Karpas-422 (cell line): ENCODE measurements around the gene TMEM205. TPM values are rescaled to one million over a fixed set of nuclear protein-coding genes. Genes with fewer than 3 reads are reported as not detected.

Experiments
- DNase-seq: peaks from one replicate; pipeline ENCODE4 v3.0.0-alpha.2; 2015
- H2AFZ ChIP-seq: fragments of 200-600 bp; sonication (generic); 2 replicates; pipeline ENCODE4 v1.6.1; 2014; ENCODE audit warnings: antibody characterized with exemption, low read length, mixed read lengths
- H3K27ac ChIP-seq: fragments of 200-600 bp; sonication (generic); 2 replicates; pipeline ENCODE4 v1.5.1; 2014; ENCODE audit warnings: mild to moderate bottlenecking, low read length, moderate library complexity
- H3K27me3 ChIP-seq: fragments of 200-600 bp; sonication (generic); 2 replicates; pipeline ENCODE4 v1.6.1; 2014; ENCODE audit warnings: low read length, mixed read lengths
- H3K36me3 ChIP-seq: fragments of 200-600 bp; sonication (generic); 2 replicates; pipeline ENCODE4 v1.6.1; 2014; ENCODE audit warnings: low read length, mixed read lengths; ENCODE audit not compliant: insufficient read depth
- H3K4me1 ChIP-seq: fragments of 200-600 bp; sonication (generic); 2 replicates; pipeline ENCODE4 v1.6.1; 2014; ENCODE audit warnings: mild to moderate bottlenecking, low read length, mixed read lengths
- H3K4me2 ChIP-seq: fragments of 200-600 bp; sonication (generic); 2 replicates; pipeline ENCODE4 v1.6.1; 2014; ENCODE audit warnings: low read length, low read depth, mild to moderate bottlenecking; ENCODE audit not compliant: poor library complexity, severe bottlenecking
- H3K4me3 ChIP-seq: fragments of 200-600 bp; sonication (generic); 2 replicates; pipeline ENCODE4 v1.5.1; 2014; ENCODE audit warnings: mild to moderate bottlenecking, antibody characterized with exemption, low read length, mixed read lengths
- H3K79me2 ChIP-seq: fragments of 200-600 bp; sonication (generic); 2 replicates; pipeline ENCODE4 v1.6.1; 2014; ENCODE audit warnings: mild to moderate bottlenecking, low read length, mixed read lengths
- H3K9ac ChIP-seq: fragments of 200-600 bp; sonication (generic); 2 replicates; pipeline ENCODE4 v1.6.0; 2014; ENCODE audit warnings: low read length
- H3K9me2 ChIP-seq: fragments of 200-600 bp; sonication (generic), shearing (Covaris generic); replicated peaks from 2 replicates; pipeline ENCODE4 v1.6.0; 2014; ENCODE audit warnings: mild to moderate bottlenecking, low read length, moderate library complexity; ENCODE audit not compliant: insufficient read depth
- H3K9me3 ChIP-seq: fragments of 300-700, 200-600 bp; sonication (generic); 2 replicates; pipeline ENCODE4 v1.6.1; 2014; ENCODE audit warnings: low read length, mixed read lengths
- H4K20me1 ChIP-seq: fragments of 200-600 bp; sonication (generic); 2 replicates; pipeline ENCODE4 v1.6.1; 2014; ENCODE audit warnings: mild to moderate bottlenecking, antibody characterized with exemption, low read length, low read depth; ENCODE audit not compliant: insufficient read depth
- total RNA-seq: library from RNA; depleted of rRNA; stranded (reverse); fragments of >200 nt; shearing (Covaris generic); gene quantifications from 2 replicates; pipeline ENCODE4 v1.2.3, GENCODE V29; 2014; ENCODE audit warnings: low replicate concordance

Gene TMEM205
- total RNA-seq, 1 experiment from 2014 or later: 103 TPM

DNA sequence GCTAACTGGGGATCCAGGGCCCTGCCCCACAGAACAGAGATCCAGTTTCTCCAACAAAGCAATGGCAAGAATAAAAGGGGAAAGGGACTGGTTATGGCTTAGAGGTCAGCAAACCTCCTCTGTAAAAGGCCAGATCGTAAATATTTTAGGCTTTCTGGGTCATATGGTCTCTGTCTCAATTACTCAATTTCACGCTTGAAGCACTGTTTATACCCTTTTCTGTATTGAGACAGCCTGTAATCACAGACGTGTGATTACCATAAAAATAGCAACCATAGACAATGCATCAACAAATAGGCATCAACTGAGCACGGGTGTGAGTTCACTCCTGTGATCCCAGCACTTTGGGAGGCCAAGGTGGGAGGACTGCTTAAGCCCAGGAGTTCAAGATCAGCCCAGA is 15.9 kb downstream of the TMEM205 start:
- Histone ChIP-seq H3K27me3 (no peaks in the 10 kb centered on the region), H3K36me3 (peaks cover 3% of the 10 kb centered on the region), H3K4me3 (no peak overlapping the region), H3K9ac (no peak overlapping the region), H4K20me1 (no peaks in the 10 kb centered on the region), H3K79me2 (no peaks in the 10 kb centered on the region), H3K9me3 (no peaks in the 10 kb centered on the region), H2AFZ (no peak overlapping the region), H3K4me2 (no peak overlapping the region), H3K27ac (no peak overlapping the region), H3K4me1 (no peaks in the 10 kb centered on the region), H3K9me2 (no peaks in the 10 kb centered on the region)
- no peak for DNase-seq

DNA sequence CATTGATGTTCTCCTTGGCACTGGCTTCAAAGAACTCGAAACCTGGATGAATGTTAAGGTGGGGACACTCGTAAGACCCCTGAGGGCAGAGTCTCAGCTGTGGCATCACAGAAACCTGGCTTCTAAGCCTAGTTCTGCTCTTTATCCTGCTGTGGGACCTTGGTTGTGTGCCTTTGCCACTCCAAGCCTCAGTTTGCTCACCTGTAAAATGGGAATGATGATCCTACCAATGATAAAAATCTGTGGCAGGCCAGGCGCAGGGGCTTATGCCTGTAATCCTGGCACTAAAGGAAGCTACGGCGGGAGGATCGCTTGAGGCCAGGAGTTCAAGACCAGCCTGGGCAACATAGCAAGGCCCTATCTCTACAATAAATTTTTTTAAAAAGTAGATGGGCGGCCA is 20.5 kb downstream of the TMEM205 start:
- H3K9me3 ChIP-seq: no peaks in the 10 kb centered on the region
- H3K9me2 ChIP-seq: no peaks in the 10 kb centered on the region
- no peaks in the 10 kb centered on the region for H4K20me1 ChIP-seq
- H3K4me1 ChIP-seq: no peaks in the 10 kb centered on the region
- DNase-seq: no peak
- no peak overlapping the region for H3K4me2 ChIP-seq
- no peak overlapping the region for H2AFZ ChIP-seq
- no peak overlapping the region for H3K4me3 ChIP-seq
- no peaks in the 10 kb centered on the region for H3K27me3 ChIP-seq
- no peaks in the 10 kb centered on the region for H3K79me2 ChIP-seq
- no peaks in the 10 kb centered on the region for H3K36me3 ChIP-seq
- no peak overlapping the region for H3K9ac ChIP-seq
- no peak overlapping the region for H3K27ac ChIP-seq

DNA sequence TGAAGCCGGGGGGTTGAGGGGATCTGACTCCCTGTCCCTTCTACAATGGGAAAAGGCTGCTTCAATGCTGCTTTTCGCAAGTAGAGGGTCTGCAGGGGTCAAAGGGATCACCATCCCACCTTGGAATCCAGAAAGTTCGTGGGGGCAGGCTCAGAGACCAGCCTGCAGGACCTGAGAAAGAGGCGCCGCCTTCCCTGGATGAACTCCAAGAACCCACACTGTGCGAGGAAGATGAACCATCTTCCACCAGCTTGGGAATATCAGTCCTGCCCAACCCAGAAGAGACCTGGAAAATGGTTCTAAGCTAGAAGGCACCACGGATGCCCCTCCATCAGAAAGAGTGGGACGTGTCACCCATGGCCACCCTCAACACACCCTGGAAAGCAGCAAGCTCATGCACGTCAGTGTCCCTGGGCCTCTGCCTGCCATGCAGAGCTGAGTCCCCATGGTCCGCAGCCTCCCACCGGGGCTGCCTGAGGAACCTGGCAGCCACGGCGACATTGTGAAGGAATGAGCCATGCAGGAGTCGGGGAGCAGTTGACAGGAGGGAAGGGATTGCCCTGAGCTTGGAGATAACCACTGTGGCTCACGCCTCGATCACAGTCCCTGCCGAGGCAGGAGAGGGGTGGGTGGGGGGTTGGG is 21.2 kb downstream of the TMEM205 start:
- H3K27me3 ChIP-seq: no peaks in the 10 kb centered on the region
- no peaks in the 10 kb centered on the region for H4K20me1 ChIP-seq
- no peak for DNase-seq
- H3K4me2 ChIP-seq: no peak overlapping the region
- H3K9me3 ChIP-seq: no peaks in the 10 kb centered on the region
- H3K4me1 ChIP-seq: no peaks in the 10 kb centered on the region
- no peak overlapping the region for H3K9ac ChIP-seq
- no peaks in the 10 kb centered on the region for H3K9me2 ChIP-seq
- no peaks in the 10 kb centered on the region for H3K79me2 ChIP-seq
- no peak overlapping the region for H3K27ac ChIP-seq
- no peak overlapping the region for H2AFZ ChIP-seq
- no peaks in the 10 kb centered on the region for H3K36me3 ChIP-seq
- H3K4me3 ChIP-seq: no peak overlapping the region

DNA sequence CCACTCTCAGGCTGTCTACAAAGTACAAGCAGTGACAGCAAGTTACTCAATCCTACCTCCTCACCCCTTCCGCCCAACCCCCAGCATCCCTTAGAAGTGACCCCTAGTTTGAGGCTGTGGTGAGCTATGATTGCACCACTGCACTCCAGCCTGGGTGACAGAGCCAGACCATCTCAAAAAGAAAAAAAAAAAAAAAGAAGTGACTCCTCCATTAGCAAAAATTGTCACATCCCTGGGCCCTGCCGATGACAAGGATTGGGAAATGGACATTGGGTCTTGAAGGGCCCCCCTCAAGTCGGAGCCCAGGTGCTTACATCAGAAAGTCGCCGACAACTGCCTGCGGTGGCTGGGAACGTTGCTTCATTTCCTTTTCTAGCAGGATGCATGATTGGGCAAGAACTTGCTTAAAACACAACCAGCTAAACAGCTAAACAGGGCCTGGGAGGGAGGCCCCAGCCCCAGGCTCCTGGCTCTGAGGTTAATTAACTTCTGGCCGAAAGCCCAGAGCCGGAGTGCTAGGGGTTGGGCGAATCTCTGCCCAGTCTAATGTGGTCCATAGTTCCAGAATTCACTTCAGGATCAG is 21.9 kb downstream of the TMEM205 start:
- Histone ChIP-seq H3K9me2 (no peaks in the 10 kb centered on the region), H3K27me3 (no peaks in the 10 kb centered on the region), H3K4me3 (no peak overlapping the region), H2AFZ (no peak overlapping the region), H3K9me3 (no peaks in the 10 kb centered on the region), H4K20me1 (no peaks in the 10 kb centered on the region), H3K27ac (no peak overlapping the region), H3K36me3 (no peaks in the 10 kb centered on the region), H3K4me1 (no peaks in the 10 kb centered on the region), H3K79me2 (no peaks in the 10 kb centered on the region), H3K9ac (no peak overlapping the region), H3K4me2 (no peak overlapping the region)
- peak; percentile 23 for DNase-seq

DNA sequence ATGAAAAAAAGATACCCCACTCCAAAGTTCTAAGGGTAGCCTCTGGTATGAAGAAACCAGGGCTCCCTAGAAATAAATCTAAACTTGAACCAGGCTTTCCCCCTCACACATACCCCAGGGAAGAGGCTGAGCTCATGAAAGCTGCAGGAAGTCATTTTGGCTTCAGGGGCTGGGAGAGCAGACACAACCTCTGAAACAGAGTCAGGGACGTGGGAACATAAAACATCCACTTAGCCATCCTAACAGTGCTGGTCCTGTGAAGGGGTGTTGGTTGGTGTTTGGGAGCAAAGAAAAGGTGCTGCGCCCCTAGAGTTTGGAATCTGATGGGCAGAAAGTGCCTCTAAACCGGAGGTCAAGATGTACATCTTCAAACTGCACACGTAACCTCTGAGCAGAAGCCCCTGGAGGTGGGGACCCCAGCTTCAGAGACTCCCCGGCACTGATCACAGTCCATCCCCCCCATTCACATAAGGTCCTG is 22.4 kb downstream of the TMEM205 start:
- H3K27me3 ChIP-seq: no peaks in the 10 kb centered on the region
- no peak overlapping the region for H3K9ac ChIP-seq
- H3K9me2 ChIP-seq: no peaks in the 10 kb centered on the region
- H3K36me3 ChIP-seq: no peaks in the 10 kb centered on the region
- no peak overlapping the region for H2AFZ ChIP-seq
- DNase-seq: no peak
- H3K4me3 ChIP-seq: no peak overlapping the region
- no peak overlapping the region for H3K4me2 ChIP-seq
- no peaks in the 10 kb centered on the region for H4K20me1 ChIP-seq
- H3K79me2 ChIP-seq: no peaks in the 10 kb centered on the region
- H3K27ac ChIP-seq: no peak overlapping the region
- H3K9me3 ChIP-seq: no peaks in the 10 kb centered on the region
- H3K4me1 ChIP-seq: no peaks in the 10 kb centered on the region

DNA sequence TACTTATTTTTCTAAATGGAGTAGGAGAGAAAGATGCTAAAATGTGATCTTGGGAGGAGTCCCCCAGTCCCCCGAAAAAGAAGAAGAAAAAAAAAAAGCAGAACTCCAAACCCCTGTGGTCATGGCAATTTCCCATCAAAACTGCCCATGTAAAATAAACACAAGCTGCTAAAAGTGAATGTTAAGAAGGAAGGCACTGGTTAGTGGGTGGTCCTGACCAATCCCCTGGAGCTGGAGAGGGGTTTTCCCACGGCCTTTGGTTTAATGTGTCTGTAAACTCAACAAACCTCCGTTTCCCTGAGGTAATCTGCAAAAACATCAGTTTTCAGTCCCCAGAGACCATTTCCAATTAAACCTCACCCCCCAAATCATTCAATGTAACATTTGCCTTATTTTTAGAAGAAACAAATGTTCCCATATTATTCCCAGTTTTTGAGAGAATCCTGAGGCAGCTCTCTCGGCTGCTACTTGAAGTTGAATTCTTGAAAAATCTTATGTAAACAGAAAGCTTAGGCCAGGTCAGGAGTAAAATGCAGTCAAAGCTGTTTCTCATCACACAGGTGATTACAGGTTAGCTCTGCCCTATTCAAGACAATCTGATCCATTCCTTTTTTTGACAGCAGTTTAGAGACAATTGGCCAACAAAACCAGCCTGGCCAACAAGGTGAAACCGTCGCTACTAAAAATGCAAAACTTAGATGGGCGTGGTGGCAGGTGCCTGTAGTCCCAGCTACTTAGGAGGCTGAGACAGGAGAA is 23.6 kb downstream of the TMEM205 start:
- H3K36me3 ChIP-seq: no peaks in the 10 kb centered on the region
- H3K9ac ChIP-seq: no peak overlapping the region
- H2AFZ ChIP-seq: no peak overlapping the region
- no peaks in the 10 kb centered on the region for H3K9me2 ChIP-seq
- H3K4me1 ChIP-seq: no peaks in the 10 kb centered on the region
- no peaks in the 10 kb centered on the region for H4K20me1 ChIP-seq
- no peak for DNase-seq
- no peaks in the 10 kb centered on the region for H3K79me2 ChIP-seq
- H3K27ac ChIP-seq: no peak overlapping the region
- no peaks in the 10 kb centered on the region for H3K27me3 ChIP-seq
- no peaks in the 10 kb centered on the region for H3K9me3 ChIP-seq
- no peak overlapping the region for H3K4me2 ChIP-seq
- H3K4me3 ChIP-seq: no peak overlapping the region

DNA sequence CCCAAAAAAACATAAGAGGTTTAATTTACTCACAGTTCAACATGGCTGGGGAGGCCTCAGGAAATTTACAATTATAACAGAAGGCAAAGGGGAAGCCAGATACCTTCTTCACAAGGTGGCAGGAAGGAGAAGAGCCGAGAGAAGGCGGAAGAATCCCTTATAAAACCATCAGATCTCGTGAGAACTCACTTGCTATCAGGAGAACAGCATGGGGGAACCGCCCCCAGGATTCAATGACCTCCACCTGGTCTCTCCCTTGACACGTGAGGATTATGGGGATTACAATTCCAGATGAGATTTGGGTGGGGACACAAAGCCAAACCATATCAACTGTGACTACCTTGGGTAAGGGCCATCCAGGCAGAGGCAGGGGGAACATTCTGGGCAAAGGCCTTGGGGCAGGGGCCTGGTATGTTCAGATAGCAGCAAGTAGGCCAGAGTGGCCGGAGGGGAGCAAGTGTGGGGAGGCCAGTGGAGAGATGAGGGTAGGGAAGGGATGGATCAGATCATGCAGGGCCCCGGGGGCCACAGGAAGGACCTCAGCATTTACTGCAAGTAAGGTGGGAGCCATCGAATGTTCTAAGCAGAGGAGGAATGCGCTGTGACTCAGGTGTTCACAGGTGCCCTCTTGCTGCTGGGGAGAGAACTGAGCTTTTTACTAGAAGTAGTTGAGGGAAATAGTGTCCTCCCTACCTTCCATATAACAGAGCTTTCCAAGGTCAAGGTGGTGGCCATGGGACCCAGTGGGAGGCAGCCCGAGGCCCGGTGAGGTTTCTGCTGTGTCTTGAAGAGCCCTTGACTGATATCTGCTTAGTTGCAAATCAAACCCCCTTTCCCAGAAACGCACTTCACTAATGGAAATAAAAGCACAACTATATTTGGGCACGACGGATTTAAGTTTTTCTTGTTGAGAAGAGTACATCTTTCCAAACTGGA is 24.6 kb downstream of the TMEM205 start:
- Histone ChIP-seq H3K9me2 (no peaks in the 10 kb centered on the region), H3K36me3 (no peaks in the 10 kb centered on the region), H2AFZ (no peak overlapping the region), H3K27ac (no peak overlapping the region), H4K20me1 (no peaks in the 10 kb centered on the region), H3K9me3 (no peaks in the 10 kb centered on the region), H3K4me1 (no peaks in the 10 kb centered on the region), H3K27me3 (no peaks in the 10 kb centered on the region), H3K79me2 (no peaks in the 10 kb centered on the region), H3K4me3 (no peak overlapping the region), H3K4me2 (no peak overlapping the region), H3K9ac (no peak overlapping the region)
- peak; percentile 42 for DNase-seq
